Kidney (tissue), 14 donors: Measurements from ENCODE around the gene PLD2. TPM values are rescaled to one million over a fixed set of nuclear protein-coding genes. Genes with fewer than 3 reads are reported as not detected.

ENCODE experiments used
- DNase-seq, 5 donors: peaks; one replicate each; pipeline ENCODE4 v3.0.0-alpha.2; 2013 to 2020
- FAIRE-seq: peaks from 2 replicates; lab custom pipeline; 2012; peaks lifted over from hg19 to GRCh38; lab: Jason Lieb, UNC
- H3K27ac ChIP-seq, 2 donors: one replicate each; pipeline ENCODE4 v1.7.0; 2013; ENCODE audit warnings: low read depth in 2 of 2, low read length in 2 of 2, inconsistent platforms in 1 of 2
- H3K27me3 ChIP-seq: one replicate; pipeline ENCODE4 v1.7.1; 2013; ENCODE audit warnings: low read length, inconsistent platforms; ENCODE audit not compliant: control insufficient read depth, insufficient read depth
- H3K36me3 ChIP-seq, 3 donors: one replicate each; pipeline versions ENCODE4 v1.7.0 to v1.7.1; 2013; ENCODE audit warnings: low read length in 3 of 3, control low read depth in 1 of 3, inconsistent platforms in 1 of 3; ENCODE audit not compliant: insufficient read depth in 3 of 3, control insufficient read depth in 2 of 3
- H3K4me1 ChIP-seq, 3 donors: one replicate each; pipeline versions ENCODE4 v1.7.0 to v1.7.1; 2013; ENCODE audit warnings: low read length in 3 of 3, inconsistent platforms in 1 of 3, low read depth in 1 of 3; ENCODE audit not compliant: control insufficient read depth in 2 of 3, insufficient read depth in 2 of 3
- H3K4me3 ChIP-seq, 3 donors: one replicate each; pipeline versions ENCODE4 v1.7.0 to v1.8.1; 2013; ENCODE audit warnings: low read length in 3 of 3, control low read depth in 1 of 3, inconsistent platforms in 1 of 3
- H3K9ac ChIP-seq, 3 donors: one replicate each; pipeline versions ENCODE4 v1.7.0 to v1.7.1; 2013; ENCODE audit warnings: low read length in 3 of 3, control low read depth in 1 of 3, inconsistent platforms in 1 of 3
- H3K9me3 ChIP-seq, 3 donors: one replicate each; pipeline versions ENCODE4 v1.7.0 to v1.7.1; 2013; ENCODE audit warnings: low read length in 3 of 3, control low read depth in 1 of 3, inconsistent platforms in 1 of 3; ENCODE audit not compliant: control insufficient read depth in 2 of 3, insufficient read depth in 1 of 3
- intact Hi-C: fragments of 100-400 bp; cut with DNase I; formaldehyde crosslinking; loops from one replicate; pipeline ENCODE4 v1.11.1; 2022
- polyA plus RNA-seq: library from polyadenylated mRNA; stranded (reverse); fragments of 350-450 nt; fragmentation: Illumina TruSeq; extraction: RNeasy Lipid Tissue Mini Kit (QIAGEN cat#74804); gene quantifications from one replicate; pipeline ENCODE4 v1.2.3, GENCODE V29; 2014; ENCODE audit warnings: low read depth, low replicate concordance; ENCODE audit not compliant: insufficient read depth
- total RNA-seq: library from RNA; stranded (reverse); fragmentation: NEBNext Ultra II Directional; extraction: Animal tissue kit (Norgen Biotek cat#: 25700); gene quantifications from one replicate; pipeline ENCODE4 v1.2.1, GENCODE V29; 2021
- TF ChIP-seq, protein P1 (sequence below): IDR thresholded peaks from 3 replicates; pipeline ENCODE4 v1.5.1; 2012; ENCODE audit warnings: mild to moderate bottlenecking, moderate library complexity, borderline replicate concordance; ENCODE audit not compliant: insufficient read depth; ENCODE audit errors: extremely low read depth
- donor health status: control.
- donor health status: control.
- donor health status: control.
- donor health status: control.
- donor health status: control.
- donor health status: DM: yes; HTN: yes; CAD: no.
- donor health status: Normal renal cell carcinoma (clear cell type).

PLD2 gene
- total and polyA plus RNA-seq, 2 donors from 2014 or later: 9.2 to 45.4 TPM

DNA sequence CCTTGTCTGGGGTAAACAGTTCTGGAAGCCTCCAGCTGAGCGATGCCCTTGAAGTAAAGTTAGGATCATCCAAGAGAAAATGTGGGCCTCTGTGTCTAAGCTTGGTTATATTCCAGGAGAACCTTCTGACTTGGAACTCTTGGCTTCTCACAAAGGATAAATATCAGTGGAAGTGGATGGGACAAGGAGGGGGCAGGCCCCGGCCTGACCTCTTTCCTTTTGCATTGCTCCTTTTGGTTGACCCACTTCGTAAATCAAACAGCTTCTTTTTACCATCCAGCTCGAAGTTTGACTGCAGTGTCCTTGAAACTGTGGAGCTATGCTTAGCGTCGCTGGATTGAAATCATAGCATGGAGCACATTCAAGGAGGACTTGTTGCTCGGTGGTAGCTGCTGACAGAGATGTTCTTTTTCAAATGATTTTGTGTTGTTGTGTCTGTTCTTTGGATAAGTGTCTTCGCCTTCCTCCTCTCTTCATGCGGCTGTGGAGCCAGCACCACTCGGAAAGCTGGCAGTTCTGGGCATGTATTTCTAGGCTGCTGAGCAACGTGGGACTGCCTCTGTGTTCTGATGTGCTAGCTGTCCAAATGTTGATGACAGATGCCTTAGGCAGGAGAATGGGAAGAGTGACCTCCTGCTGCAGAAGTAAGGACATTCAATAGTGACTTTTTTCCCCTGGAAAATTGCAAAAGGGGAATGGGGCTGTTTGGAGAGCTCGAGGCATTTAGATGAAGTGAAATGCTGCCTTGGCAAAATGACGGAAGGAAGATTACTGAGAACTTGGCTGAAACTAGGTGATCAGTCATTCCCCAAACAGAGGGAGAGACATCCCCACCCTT is 30.7 kb downstream of the PLD2 start:
- Histone ChIP-seq H3K9ac (no peak overlapping the region), H3K9me3 (no peaks in the 10 kb centered on the region), H3K27me3 (no peaks in the 10 kb centered on the region), H3K27ac (no peak overlapping the region), H3K4me3 (no peak overlapping the region), H3K36me3 (no peaks in the 10 kb centered on the region), H3K4me1 (peaks cover 3 to 34% (median 7%) of the 10 kb centered on the region in 3 donors)
- intact Hi-C loops: no loop called here
- FAIRE-seq (no peak), DNase-seq (peak in 1 of 5 donors; percentile 20)
- TF ChIP-seq, protein P1, sequence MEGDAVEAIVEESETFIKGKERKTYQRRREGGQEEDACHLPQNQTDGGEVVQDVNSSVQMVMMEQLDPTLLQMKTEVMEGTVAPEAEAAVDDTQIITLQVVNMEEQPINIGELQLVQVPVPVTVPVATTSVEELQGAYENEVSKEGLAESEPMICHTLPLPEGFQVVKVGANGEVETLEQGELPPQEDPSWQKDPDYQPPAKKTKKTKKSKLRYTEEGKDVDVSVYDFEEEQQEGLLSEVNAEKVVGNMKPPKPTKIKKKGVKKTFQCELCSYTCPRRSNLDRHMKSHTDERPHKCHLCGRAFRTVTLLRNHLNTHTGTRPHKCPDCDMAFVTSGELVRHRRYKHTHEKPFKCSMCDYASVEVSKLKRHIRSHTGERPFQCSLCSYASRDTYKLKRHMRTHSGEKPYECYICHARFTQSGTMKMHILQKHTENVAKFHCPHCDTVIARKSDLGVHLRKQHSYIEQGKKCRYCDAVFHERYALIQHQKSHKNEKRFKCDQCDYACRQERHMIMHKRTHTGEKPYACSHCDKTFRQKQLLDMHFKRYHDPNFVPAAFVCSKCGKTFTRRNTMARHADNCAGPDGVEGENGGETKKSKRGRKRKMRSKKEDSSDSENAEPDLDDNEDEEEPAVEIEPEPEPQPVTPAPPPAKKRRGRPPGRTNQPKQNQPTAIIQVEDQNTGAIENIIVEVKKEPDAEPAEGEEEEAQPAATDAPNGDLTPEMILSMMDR: no peak

DNA sequence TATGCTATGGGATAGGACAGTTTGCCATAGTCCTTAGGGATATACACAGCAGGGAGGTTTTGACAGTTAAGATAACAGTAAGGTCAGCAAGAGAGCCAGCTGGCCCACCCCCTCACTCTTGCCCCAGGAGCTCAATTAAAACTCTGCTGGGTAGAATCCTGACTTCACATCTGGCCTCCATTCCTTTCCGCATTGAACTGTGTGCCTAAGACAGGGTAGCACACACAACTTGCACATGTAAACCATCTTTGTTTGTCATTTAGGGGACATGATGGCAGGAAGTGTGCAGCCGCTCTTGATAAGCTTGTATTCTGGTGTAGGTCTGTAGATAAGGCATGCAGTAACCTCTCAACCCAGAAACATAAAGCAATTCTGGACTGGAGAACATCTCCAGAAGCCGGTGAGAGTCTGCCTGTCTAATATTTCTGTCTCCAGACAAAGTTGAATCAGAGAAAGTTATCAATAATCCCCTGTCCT is 31.4 kb downstream of the PLD2 start:
- intact Hi-C loops: no loop called here
- FAIRE-seq (no peak), DNase-seq (no peak)
- Histone ChIP-seq H3K9ac (no peak overlapping the region), H3K9me3 (no peaks in the 10 kb centered on the region), H3K4me1 (peaks cover 3 to 34% (median 7%) of the 10 kb centered on the region in 3 donors), H3K27me3 (no peaks in the 10 kb centered on the region), H3K4me3 (no peak overlapping the region), H3K27ac (no peak overlapping the region), H3K36me3 (no peaks in the 10 kb centered on the region)
- TF ChIP-seq, protein P1: no peak

DNA sequence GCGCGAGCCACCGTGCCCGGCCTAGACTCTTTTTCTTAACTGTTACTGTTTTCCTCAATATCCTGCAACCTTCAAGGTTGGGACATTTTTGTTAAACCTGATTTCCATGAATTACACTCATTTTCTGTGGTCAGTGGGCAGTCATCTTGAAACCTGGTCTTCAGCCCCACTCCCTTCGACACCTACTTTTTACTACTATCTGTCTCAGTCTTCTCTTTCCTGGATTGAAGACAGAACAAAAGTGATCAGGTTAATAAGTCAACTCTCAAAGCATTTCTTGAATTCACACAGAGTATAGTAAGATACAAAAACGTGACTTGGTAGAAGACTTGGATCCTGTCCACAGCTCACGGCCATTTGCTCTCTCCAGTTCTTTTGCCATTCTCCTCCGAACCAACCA is 32.3 kb downstream of the PLD2 start:
- FAIRE-seq (no peak), DNase-seq (no peak)
- Histone ChIP-seq H3K9ac (no peak overlapping the region), H3K4me1 (peaks cover 3 to 29% (median 7%) of the 10 kb centered on the region in 3 donors), H3K4me3 (no peak overlapping the region), H3K9me3 (no peaks in the 10 kb centered on the region), H3K36me3 (no peaks in the 10 kb centered on the region), H3K27me3 (no peaks in the 10 kb centered on the region), H3K27ac (no peak overlapping the region)
- TF ChIP-seq, protein P1: no peak
- intact Hi-C loops: no loop called here
